Suppressor macrophage (primary cell): ENCODE results near the gene NUPR2.
"Not testable (repeated sequence)": the region's sequence is repeated elsewhere in the genome, so short reads cannot be mapped to it uniquely, and the experiment has no call there.

Experiments used
- DNase-seq, 4 experiments: peaks; one replicate each; pipeline ENCODE4 v3.0.0-alpha.2; 2020 to 2022

NUPR2 gene

DNA sequence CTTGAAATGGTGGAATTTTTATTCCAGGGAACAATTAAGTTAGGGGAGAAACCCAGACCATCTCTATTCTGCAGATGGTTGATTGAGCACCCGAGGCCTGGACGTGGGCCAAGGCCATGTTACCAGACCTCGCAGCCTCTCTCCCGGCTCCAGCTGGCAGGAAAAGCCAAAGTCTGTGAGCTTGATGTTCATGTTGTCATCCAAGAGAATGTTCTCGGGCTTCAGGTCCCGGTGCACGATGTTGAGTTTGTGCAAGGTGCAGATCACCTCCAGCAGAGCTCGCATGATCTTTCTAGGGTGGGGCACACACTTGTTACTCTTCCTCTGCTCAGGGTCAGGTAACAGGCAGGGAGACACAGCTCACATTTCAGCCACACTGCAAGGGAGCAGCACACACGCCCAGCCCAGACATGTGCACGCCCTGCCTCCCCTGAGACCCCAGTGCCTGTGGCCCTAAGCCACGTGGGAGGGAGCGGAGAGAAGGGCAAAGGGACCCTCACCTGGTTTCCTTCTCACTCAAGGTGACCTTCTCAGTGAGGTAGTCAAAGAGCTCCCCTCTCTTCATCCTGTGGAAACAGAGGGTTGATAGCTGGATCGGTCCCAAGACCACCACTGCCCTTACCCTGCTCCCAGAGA lies 32.9 kb downstream of the NUPR2 start:
- no peak for DNase-seq

DNA sequence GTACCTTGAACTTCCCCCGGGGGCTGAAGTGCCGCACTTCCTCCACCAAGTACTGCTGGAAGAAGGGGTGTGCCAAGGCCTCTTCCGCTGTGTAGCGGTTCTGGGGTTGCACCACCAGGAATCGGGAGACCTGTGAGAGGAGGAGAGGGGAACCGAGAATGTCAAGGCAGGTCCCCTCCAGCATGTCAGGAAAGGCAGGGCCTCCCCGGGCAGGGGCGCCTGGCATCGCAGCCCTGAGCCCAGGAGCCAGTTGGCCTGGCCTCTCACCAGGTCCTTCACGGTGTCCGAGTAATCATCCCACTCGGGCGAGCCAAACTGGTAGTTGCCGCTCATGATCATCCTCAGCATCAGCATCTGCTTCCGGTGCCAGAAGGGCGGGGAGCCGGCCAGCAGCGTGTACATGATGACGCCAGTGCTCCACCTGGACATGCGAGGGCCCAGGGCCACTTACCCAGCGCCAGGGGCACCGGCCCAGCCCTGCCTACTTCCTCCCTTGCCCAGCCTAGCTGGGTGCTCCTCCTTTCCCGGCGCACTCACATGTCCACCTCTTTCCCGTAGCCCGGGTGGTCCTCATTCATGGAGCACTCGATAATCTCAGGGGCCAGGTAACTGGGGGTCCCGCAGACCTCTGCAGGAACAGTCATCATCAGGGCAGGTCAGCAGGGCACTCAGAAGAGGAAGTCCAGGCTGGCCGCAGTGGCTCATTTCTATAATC lies 34.4 kb downstream of the NUPR2 start:
- DNase-seq = no peak

DNA sequence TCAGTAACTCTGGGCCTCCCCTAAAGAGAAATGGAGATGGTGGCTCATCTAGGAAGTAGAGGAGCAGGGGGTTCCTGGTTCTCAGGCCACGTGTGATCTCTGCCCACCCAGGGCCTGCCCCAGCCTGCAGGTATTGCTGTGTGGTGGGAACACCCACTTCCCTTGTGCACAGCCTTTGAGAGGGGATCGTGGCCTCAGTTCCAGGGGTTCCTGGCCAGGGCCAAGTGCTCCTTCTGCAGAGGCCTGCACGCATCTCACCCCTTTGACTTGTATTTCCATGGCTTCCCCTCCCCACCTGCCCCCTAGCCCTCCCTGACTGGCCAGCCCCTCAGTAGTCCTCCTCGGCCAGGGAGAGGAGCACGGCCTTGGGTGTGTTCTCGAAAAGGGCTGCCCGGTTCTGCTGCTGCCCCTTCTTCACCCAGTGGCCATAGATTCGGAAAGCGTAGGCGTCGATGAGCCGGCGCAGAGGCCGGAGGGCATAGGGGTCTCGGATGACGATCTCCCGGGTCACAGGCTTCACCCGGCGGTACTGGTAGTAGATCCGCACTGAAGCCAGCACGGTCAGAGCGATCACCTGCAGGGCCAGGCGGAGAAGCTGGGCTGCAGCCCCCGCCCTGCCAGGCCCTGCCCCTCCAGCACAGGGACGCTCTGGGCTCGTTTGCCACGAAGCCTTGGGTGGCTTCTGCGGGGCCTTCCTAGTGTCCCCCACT lies 35.3 kb downstream of the NUPR2 start:
- DNase-seq = not testable (repeated sequence)

DNA sequence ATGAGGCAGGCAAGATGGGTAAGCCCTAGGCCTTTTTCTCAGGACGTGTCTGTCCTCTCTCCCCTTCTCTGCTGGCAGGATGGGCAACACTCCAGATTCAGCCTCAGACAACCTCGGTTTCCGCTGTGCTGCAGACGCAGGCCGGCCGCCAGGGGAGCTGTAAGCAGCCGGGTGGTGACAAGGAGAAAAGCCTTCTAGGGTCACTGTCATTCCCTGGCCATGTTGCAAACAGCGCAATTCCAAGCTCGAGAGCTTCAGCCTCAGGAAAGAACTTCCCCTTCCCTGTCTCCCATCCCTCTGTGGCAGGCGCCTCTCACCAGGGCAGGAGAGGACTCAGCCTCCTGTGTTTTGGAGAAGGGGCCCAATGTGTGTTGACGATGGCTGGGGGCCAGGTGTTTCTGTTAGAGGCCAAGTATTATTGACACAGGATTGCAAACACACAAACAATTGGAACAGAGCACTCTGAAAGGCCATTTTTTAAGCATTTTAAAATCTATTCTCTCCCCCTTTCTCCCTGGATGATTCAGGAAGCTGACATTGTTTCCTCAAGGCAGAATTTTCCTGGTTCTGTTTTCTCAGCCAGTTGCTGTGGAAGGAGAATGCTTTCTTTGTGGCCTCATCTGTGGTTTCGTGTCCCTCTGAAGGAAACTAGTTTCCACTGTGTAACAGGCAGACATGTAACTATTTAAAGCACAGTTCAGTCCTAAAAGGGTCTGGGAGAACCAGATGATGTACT lies 36.6 kb downstream of the NUPR2 start:
- DNase-seq = no peak

DNA sequence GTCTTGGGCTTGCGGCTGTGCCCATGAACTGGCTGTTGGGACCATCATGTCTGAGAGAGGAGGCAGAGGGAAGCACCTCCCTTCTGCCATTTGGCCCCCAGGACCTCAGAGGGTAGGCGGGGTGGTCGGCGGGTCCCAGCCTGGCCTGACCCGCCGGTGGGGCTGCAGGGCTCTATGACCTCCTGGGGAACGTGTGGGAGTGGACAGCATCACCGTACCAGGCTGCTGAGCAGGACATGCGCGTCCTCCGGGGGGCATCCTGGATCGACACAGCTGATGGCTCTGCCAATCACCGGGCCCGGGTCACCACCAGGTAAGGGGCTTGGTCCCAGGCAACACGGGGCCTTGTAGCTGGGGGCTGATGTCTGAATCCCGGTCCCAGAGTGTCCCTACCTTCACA lies 38.0 kb downstream of the NUPR2 start:
- no peak for DNase-seq

DNA sequence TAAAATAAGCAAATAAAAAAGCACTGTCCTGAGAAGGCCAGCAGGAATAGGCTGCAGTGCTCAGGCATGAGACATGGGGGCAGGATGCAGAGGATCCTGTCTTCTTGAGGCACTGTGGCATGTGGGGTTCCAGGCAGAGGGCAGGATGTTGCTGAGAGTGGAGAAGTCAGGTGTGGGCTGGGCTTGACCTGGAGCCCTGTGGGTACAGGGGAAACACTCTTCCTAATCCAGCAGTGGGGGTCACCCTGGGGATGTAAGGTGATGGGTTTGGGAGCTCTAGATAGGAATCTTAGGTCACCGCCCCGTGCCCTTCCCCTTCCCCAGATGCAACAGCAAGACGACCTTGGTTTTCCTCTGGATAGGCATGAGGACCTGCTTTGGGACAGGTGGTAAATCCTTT lies 38.5 kb downstream of the NUPR2 start:
- DNase-seq = no peak

DNA sequence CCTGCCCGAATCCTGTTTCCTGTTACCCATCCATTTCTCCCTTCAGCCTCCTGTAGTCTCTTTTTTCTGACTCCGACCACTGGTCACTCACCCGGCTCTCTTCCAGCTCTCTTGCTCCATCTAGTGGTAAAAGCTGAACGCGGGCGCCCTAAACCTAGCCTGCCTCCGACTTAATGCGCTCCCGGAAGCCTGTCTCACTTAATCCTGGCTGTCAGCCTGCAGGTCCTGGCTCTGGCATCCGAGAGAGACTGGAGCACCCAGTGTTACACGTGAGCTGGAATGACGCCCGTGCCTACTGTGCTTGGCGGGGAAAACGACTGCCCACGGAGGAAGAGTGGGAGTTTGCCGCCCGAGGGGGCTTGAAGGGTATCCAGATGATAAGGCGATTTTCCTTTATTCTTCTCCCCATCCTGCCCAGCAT lies 41.8 kb downstream of the NUPR2 start:
- DNase-seq = peak; percentile 83 to 92 (median 88)

DNA sequence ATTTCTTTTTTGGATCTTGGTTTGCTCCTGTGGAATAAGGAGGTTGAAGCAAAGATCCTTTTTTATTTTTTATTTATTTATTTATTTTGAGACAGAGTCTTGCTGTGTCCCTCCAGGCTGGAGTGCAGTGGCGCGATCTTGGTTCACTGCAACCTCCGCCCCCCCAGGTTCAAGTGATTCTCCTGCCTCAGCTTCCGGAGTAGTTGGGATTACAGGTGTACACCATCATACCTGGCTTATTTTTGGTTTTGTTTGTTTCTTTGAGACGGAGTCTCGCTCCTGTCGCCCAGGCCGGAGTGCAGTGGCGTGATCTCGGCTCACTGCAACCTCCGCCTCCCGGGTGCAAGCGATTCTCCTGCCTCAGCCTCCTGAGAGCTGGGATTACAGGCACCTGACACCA lies 49.8 kb downstream of the NUPR2 start:
- DNase-seq = not testable (repeated sequence)
